ENCODE measurements around the gene GNA14.

DNA sequence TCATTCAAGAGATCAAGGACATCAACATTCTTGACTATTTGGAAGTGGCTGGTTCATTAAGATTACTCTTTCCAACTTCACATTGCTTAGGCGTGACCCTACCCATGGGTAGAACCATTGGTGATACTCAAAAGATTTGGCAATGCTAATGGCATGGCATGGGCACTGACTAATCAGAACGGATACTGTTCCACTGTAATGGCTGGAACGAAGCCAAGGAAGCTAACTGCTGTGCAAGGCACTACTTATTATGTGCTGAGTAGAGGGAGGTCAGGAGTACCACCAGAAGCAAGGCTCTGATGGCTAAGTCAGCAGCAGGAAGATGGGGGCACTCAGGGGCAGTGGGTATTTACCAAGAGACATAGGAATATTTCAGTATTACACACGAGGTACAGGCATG lies 31.9 kb downstream of the GNA14 start:
- TF ChIP-seq POLR2A (IDR thresholded peaks at IDR 0.05) (no peak), POLR2AphosphoS5 (IDR thresholded peaks at IDR 0.05) (no peak)
- TF ChIP-seq, protein P1, sequence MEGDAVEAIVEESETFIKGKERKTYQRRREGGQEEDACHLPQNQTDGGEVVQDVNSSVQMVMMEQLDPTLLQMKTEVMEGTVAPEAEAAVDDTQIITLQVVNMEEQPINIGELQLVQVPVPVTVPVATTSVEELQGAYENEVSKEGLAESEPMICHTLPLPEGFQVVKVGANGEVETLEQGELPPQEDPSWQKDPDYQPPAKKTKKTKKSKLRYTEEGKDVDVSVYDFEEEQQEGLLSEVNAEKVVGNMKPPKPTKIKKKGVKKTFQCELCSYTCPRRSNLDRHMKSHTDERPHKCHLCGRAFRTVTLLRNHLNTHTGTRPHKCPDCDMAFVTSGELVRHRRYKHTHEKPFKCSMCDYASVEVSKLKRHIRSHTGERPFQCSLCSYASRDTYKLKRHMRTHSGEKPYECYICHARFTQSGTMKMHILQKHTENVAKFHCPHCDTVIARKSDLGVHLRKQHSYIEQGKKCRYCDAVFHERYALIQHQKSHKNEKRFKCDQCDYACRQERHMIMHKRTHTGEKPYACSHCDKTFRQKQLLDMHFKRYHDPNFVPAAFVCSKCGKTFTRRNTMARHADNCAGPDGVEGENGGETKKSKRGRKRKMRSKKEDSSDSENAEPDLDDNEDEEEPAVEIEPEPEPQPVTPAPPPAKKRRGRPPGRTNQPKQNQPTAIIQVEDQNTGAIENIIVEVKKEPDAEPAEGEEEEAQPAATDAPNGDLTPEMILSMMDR (IDR thresholded peaks at IDR 0.05): no peak

Data from breast epithelium (tissue), 3 donors.